PC-3 (cell line): ENCODE data around the gene CCDC183. TPM values are rescaled to one million over a fixed set of nuclear protein-coding genes. Genes with fewer than 3 reads are reported as not detected.

Source experiments
- ATAC-seq: fragments of 200-7000 bp; cut with Tn5 transposase; 2 replicates; pipeline ENCODE4 v1.9.1; 2020; ENCODE audit warnings: mild to moderate bottlenecking, moderate library complexity
- BruUV-seq: library from RNA; stranded (reverse); fragments of 400-500 nt; replicated peaks from 2 replicates; lab custom pipeline; 2021; lab: Mats Ljungman, UMichigan
- CTCF ChIA-PET: fragments of 300-600 bp; sonication (Branson Sonifier 250); formaldehyde crosslinking; loops from one replicate; lab custom pipeline; 2022; ENCODE audit warnings: antibody characterized with exemption; lab: Charles Lee
- POLR2A ChIA-PET: fragments of 300-600 bp; sonication (Branson Sonifier 250); formaldehyde crosslinking; loops from one replicate; lab custom pipeline; 2022; ENCODE audit warnings: antibody characterized with exemption; ENCODE audit not compliant: unreplicated experiment; lab: Charles Lee
- DNase-seq: peaks from one replicate; pipeline ENCODE4 v3.0.0-alpha.2; 2015
- H2AFZ ChIP-seq: fragments of 300-600 bp; sonication (generic); 2 replicates; pipeline ENCODE4 v1.6.0; 2016; ENCODE audit warnings: antibody characterized with exemption, low read length
- H3F3A ChIP-seq: fragments of 300-600 bp; sonication (generic); one replicate; pipeline ENCODE4 v1.6.0; 2017; ENCODE audit warnings: antibody characterized with exemption, low read length, control low read depth, mild to moderate bottlenecking; ENCODE audit not compliant: unreplicated experiment
- H3K27ac ChIP-seq: fragments of 300-600 bp; sonication (generic); 2 replicates; pipeline ENCODE4 v1.5.1; 2016; ENCODE audit warnings: mild to moderate bottlenecking, low read length
- H3K27me3 ChIP-seq: fragments of 300-600 bp; sonication (generic); 2 replicates; pipeline ENCODE4 v1.6.1; 2016; ENCODE audit warnings: low read length, mixed read lengths
- H3K36me3 ChIP-seq: fragments of 300-600 bp; sonication (generic); 2 replicates; pipeline ENCODE4 v1.6.1; 2016; ENCODE audit warnings: low read depth, mixed run types, low read length, mixed read lengths
- H3K4me1 ChIP-seq: fragments of 300-600 bp; sonication (generic); 2 replicates; pipeline ENCODE4 v1.5.1; 2016; ENCODE audit warnings: low read length; ENCODE audit not compliant: insufficient read depth
- H3K4me2 ChIP-seq: fragments of 300-600 bp; sonication (generic); 2 replicates; pipeline ENCODE4 v1.6.0; 2016; ENCODE audit warnings: low read length
- H3K4me3 ChIP-seq: fragments of 300-600 bp; sonication (generic); 2 replicates; pipeline ENCODE4 v1.5.1; 2016; ENCODE audit warnings: mild to moderate bottlenecking, low read length, mixed read lengths
- H3K79me2 ChIP-seq: fragments of 300-600 bp; sonication (generic); 2 replicates; pipeline ENCODE4 v1.6.1; 2017; ENCODE audit warnings: low read length, mixed read lengths
- H3K9ac ChIP-seq: fragments of 300-600 bp; sonication (generic); 2 replicates; pipeline ENCODE4 v1.6.0; 2016; ENCODE audit warnings: mild to moderate bottlenecking, low read length
- H3K9me2 ChIP-seq: fragments of 300-600 bp; sonication (generic); replicated peaks from 2 replicates; pipeline ENCODE4 v1.6.1; 2016; ENCODE audit warnings: mixed run types, low read length, mixed read lengths
- H3K9me3 ChIP-seq: fragments of 300-600 bp; sonication (generic); 2 replicates; pipeline ENCODE4 v1.6.1; 2016; ENCODE audit warnings: low read length, mixed read lengths
- H4K20me1 ChIP-seq: fragments of 300-600 bp; sonication (generic); 2 replicates; pipeline ENCODE4 v1.6.1; 2016; ENCODE audit warnings: low read length, mixed read lengths
- EZH2 ChIP-seq: fragments of 300-600 bp; sonication (generic); IDR thresholded peaks from one replicate; pipeline ENCODE4 v1.6.1; 2017; ENCODE audit warnings: antibody characterized with exemption, mild to moderate bottlenecking, low read length; ENCODE audit not compliant: unreplicated experiment
- EZH2phosphoT487 ChIP-seq: fragments of 300-600 bp; sonication (generic); IDR thresholded peaks from 2 replicates; pipeline ENCODE4 v1.6.1; 2018; ENCODE audit warnings: mild to moderate bottlenecking, antibody characterized with exemption, low read length, borderline replicate concordance
- intact Hi-C: fragments of 100-400 bp; cut with micrococcal nuclease; formaldehyde crosslinking; loops from 2 replicates; pipeline ENCODE4 v1.9.0; 2023
- total RNA-seq: library from RNA; depleted of rRNA; stranded (reverse); fragments of >200 nt; gene quantifications from 2 replicates; pipeline ENCODE4 v1.2.3, GENCODE V29; 2014
- TF ChIP-seq, protein P1 (sequence below): fragments of 300-600 bp; sonication (generic); conservative IDR thresholded peaks from 2 replicates; pipeline ENCODE4 v1.5.1; 2017; ENCODE audit warnings: antibody characterized with exemption, low read depth, mild to moderate bottlenecking, low read length

The CCDC183 gene
- total RNA-seq, 1 experiment from 2014 or later, result 0.87 TPM

DNA sequence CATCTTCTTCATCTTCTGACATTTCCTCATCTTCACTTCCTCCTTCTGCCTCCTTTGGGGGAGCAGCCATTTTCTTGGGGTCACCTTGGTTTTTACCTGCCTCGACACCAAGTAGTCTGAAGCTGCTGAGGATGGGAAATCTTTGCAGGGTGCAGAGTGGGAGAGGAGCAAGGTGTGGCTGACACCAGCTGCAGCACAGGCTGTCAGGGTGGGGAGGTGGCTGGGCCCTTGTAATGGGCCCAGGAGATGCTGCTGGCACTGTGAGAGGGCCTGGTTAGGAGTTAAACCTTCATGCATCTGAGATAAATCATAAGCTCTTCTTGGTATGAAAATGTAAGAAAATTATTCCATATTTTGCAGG is 19.3 kb downstream of the CCDC183 start:
- Histone ChIP-seq H3K4me2 (no peak overlapping the region), H3K27me3 (no peaks in the 10 kb centered on the region), H3K36me3 (peaks cover 3% of the 10 kb centered on the region; the same call in 1 of the 2 replicates), H3K4me1 (no peaks in the 10 kb centered on the region), H2AFZ (no peak overlapping the region), H3K79me2 (peaks cover 52% of the 10 kb centered on the region), H3K27ac (no peak overlapping the region), H3K9ac (no peak overlapping the region), H3F3A (no peaks in the 10 kb centered on the region), H4K20me1 (no peaks in the 10 kb centered on the region; the same call in 1 of the 2 replicates), H3K9me2 (no peaks in the 10 kb centered on the region), H3K4me3 (no peak overlapping the region), H3K9me3 (no peaks in the 10 kb centered on the region)
- DNase-seq (no peak), ATAC-seq (no peak)
- ChIA-PET POLR2A (interaction anchor here (0.7 kb wide), 1 partner anchor 86 kb away, joined by 4 read pairs; no protein-coding TSS in a partner anchor), CTCF (no interaction called here)
- BruUV-seq, result no TSS peak
- TF ChIP-seq, protein P1, sequence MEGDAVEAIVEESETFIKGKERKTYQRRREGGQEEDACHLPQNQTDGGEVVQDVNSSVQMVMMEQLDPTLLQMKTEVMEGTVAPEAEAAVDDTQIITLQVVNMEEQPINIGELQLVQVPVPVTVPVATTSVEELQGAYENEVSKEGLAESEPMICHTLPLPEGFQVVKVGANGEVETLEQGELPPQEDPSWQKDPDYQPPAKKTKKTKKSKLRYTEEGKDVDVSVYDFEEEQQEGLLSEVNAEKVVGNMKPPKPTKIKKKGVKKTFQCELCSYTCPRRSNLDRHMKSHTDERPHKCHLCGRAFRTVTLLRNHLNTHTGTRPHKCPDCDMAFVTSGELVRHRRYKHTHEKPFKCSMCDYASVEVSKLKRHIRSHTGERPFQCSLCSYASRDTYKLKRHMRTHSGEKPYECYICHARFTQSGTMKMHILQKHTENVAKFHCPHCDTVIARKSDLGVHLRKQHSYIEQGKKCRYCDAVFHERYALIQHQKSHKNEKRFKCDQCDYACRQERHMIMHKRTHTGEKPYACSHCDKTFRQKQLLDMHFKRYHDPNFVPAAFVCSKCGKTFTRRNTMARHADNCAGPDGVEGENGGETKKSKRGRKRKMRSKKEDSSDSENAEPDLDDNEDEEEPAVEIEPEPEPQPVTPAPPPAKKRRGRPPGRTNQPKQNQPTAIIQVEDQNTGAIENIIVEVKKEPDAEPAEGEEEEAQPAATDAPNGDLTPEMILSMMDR, result no peak
- TF ChIP-seq EZH2phosphoT487 (no peak), EZH2 (no peak)
- intact Hi-C loops, result no loop called here

DNA sequence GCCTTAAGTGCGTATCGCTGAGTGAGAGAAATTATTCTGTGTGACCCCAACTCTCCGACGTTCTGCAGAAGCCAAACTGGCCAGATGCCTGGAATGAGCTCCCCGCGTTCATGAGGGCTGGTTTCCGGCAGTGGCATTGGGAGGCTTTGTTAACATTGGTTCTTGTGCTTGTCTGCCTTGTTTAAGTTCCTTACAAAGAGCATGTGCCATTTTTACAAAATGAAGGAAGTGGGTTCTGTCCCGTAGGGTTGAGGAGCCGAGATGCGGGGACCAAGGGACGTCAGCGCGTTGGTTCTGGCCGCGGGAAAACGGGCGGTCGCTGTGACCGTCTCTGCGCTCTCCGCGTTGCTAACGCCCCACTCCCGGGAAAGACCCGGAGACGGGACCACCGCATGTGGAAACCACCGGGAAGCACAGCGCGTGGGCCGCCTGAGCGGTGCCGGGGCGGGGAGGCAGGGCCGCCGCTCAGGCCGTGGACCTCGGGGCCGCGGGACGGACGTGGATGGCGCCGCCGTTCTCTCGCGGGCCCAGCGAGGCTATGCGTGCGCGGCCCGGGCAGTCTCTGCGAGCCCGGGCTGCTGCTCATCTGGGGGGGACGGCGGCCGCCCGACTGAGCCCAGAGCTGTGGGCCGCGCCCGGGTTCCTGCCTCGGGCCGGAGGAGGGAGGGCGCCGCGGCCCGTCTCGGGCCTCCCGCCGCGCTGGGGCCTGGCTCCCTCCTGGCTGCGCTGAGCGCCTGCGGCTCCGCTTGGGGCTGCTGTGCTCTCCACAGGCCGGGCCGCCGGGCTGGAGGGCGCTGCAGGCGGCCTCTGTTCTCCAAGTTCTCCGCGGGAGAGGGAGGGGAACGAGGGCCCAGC is 25.1 kb downstream of the CCDC183 start:
- no peak overlapping the region for H3K9ac ChIP-seq
- H3K27me3 ChIP-seq, result no peaks in the 10 kb centered on the region
- peaks cover 3% of the 10 kb centered on the region; the same call in 1 of the 2 replicates for H3K36me3 ChIP-seq
- POLR2A ChIA-PET, result no interaction called here
- no peak overlapping the region for H3K27ac ChIP-seq
- no peaks in the 10 kb centered on the region for H3F3A ChIP-seq
- no peak for ATAC-seq
- no peaks in the 10 kb centered on the region for H3K9me2 ChIP-seq
- H2AFZ ChIP-seq, result no peak overlapping the region
- no TSS peak for BruUV-seq
- no peak for DNase-seq
- CTCF ChIA-PET, result no interaction called here
- H3K9me3 ChIP-seq, result no peaks in the 10 kb centered on the region
- H3K4me3 ChIP-seq, result no peak overlapping the region
- no peaks in the 10 kb centered on the region for H3K4me1 ChIP-seq
- no peaks in the 10 kb centered on the region for H4K20me1 ChIP-seq
- intact Hi-C loops, result no loop called here
- no peak for TF ChIP-seq EZH2
- TF ChIP-seq EZH2phosphoT487, result no peak
- TF ChIP-seq, protein P1, result no peak
- 0 out of 2 replicates have a peak, but pooled peaks cover 8% of the 10 kb centered on the region for H3K79me2 ChIP-seq
- no peak overlapping the region for H3K4me2 ChIP-seq
